Heart left ventricle (tissue), 13 donors: ENCODE measurements around the gene TMEM52B.

Experiments
- CTCF ChIP-seq, 12 donors: fragments of 200-600 bp; sonication (generic) in 4 of 12; IDR thresholded peaks; one replicate each; pipeline versions ENCODE4 v1.5.0 to v1.8.0; 2018 to 2022; ENCODE audit warnings: antibody characterized with exemption in 12 of 12, mild to moderate bottlenecking in 5 of 12
- POLR2A ChIP-seq, 2 donors: fragments of 450-650 bp; IDR thresholded peaks; one replicate each; pipeline ENCODE4 v1.6.1; 2017; ENCODE audit warnings: antibody characterized with exemption in 2 of 2, mild to moderate bottlenecking in 2 of 2, moderate library complexity in 2 of 2
- donor health status: ischemic (EF 13 %, LVEDD 7.1; RV severe dilation, severe dysfunction).
- donor health status: DM: no; HTN: yes; CAD: no.
- donor health status: DM: no; HTN: no; CAD: no.
- donor health status: ischemic (EF 25% LVEDD 6.9; RV normal size, moderate dysfunction).
- donor health status: ischemic (EF 25% LVEDD 5.7; RV mildly dilated, moderate dysfunction).
- donor health status: ischemic (EF 35%, LVEDD 5.7; RV mildly dilated, moderate dysfunction).
- donor health status: nonischemic (EF 11% LVEDD 7.7; RV severe dilation, severe dysfunction).
- donor health status: DM: yes; HTN: yes; CAD: no.
- donor health status: PGD.
- donor health status: ischemic (EF 29% LVEDD 5.4; RV normal size, mild dysfunction).
- donor health status: nonischemic (EF 23%, LVEDD 6.1; RV moderate dilation, normal function).

- no peak for TF ChIP-seq CTCF (IDR thresholded peaks at IDR 0.05)
- no peak for TF ChIP-seq POLR2A (IDR thresholded peaks at IDR 0.05)
Observed at GRCh38 chr12:10147714-10148403, 31.0 kb upstream of the TMEM52B start.
